Smooth muscle cell of the brain vasculature (primary cell): ENCODE measurements around the gene MAN2A1.
"Not testable (repeated sequence)": the region's sequence is repeated elsewhere in the genome, so short reads cannot be mapped to it uniquely, and the experiment has no call there.

Experiments used
- DNase-seq: peaks from one replicate; pipeline ENCODE4 v3.0.0-alpha.2; 2012; ENCODE audit warnings: low read depth, low spot score

Gene MAN2A1

DNA sequence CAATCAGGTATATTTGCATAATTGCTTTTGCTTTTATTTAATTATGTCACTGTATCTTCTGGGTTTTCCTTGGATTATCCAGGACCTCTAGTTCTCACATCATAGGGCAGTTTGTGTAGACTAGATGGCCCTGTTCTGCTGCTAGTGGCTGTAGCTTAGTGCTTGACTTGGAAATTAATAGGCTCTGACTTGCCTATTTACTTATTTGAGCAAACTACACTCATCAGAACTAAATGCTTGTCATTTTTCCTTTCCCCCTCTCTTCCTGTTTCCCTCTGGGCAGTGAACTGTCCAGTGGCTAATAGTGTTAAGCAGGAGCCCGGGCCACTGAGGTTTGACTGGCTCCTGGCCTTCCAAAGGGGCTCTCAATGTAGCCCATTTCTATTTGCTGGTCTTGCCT is 135.7 kb downstream of the MAN2A1 start:
- DNase-seq: no peak

DNA sequence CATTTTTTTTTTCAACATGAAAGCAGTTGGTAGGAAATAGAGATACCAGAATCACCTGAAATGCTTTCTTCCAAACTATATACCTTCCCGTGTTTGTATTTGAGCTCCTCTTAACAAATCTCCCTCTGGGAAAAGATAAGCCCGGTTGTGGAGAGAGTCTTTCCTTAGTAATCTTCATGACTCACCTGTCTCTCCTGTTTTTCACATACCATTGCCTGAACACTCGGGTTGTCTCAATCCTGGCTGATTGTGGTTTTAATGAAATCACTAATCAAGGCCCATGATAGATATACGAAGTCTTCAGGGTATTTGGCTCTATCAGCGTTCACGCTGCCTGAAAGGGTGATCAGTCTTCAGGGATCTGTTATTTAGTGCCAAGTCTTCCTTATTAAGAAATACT is 136.7 kb downstream of the MAN2A1 start:
- no peak for DNase-seq

DNA sequence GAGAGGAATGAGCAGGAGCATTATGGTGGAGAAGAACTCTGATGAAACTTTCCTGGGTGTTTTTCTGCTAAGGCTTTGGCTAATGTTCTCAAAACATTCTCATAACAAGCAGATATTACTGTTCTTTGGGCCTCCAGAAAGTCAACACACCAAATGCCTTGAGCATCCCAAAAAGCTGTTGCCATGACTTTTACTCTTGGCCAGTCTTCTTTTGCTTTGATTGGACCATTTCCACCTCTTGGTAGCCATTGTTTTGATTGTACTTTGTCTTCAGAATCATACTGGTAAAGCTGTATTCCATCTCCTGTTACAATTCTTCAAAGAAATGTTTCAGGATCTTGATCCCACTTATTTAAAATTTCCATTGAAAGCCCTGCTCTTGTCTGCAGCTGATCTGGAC is 139.6 kb downstream of the MAN2A1 start:
- peak; percentile 31 for DNase-seq

- no peak for DNase-seq
Observed at GRCh38 chr5:109830955-109831502, 141.3 kb downstream of the MAN2A1 start.

DNA sequence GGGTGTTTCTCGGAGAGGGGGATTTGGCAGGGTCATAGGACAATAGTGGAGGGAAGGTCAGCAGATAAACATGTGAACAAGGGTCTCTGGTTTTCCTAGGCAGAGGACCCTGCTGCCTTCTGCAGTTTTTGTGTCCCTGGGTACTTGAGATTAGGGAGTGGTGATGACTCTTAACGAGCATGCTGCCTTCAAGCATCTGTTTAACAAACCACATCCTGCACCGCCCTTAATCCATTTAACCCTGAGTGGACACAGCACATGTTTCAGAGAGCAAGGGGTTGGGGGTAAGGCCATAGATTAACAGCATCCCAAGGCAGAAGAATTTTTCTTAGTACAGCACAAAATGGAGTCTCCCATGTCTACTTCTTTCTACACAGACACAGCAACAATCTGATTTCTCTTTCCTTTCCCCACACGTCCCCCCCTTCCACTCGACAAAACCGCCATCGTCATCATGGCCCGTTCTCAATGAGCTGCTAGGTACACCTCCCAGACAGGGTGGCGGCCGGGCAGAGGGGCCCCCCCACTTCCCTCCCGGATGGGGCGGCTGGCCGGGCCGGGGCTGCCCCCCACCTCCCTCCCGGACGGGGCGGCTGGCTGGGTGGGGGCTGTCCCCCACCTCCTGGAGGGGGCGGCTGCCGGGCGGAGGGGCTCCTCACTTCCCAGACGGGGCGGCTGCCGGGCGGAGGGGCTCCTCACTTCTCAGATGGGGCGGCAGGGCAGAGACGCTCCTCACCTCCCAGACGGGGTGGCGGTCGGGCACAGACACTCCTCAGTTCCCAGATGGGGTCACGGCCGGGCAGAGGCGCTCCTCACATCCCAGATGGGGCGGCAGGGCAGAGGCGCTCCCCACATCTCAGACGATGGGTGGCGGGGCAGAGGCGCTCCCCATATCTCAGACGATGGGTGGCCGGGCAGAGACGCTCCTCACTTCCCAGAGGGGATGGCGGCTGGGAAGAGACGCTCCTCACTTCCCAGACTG is 142.8 kb downstream of the MAN2A1 start:
- DNase-seq: not testable (repeated sequence)

GRCh38 chr5:109833946-109834345 is 144.2 kb downstream of the MAN2A1 start:
- DNase-seq: no peak

DNA sequence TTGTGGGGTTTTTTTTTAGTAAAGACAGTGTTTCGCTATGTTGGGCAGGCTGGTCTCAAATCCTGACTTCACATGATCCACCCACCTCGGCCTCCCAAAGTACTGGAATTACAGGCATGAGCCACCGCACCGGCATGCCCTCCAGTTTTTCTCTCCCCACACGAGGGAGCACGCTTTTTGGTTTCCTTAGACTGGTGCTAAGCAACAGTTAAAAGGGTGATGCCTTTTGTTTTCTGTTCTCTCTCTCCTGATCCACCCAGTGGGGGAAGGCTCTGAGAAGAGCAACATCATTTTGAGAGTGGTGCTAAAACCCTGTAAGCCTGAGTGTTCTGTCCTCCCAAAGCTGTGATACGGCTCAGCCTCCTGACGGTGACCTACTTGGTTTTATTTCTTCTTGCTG is 146.6 kb downstream of the MAN2A1 start:
- DNase-seq: no peak

GRCh38 chr5:109837231-109837861 is 147.6 kb downstream of the MAN2A1 start:
- peak; percentile 32 for DNase-seq

DNA sequence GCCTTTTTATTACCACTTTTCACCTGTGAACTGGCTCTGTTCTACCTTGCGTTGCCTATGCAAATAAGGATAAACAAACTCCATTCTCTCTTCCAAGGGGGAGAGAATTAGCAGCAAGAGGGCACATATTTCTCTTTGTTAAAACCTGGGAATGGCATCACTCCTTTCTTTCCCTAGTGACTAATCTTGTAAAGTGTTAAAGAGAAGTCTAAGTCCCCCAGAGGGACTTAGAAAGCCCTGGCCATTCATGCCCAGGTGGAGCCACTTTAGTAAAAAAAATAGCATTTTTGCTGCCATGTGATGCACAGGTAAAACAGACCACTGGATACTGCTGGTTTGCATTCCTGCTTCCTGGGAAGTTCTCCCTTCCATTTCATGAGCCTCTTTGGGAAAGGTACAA is 148.4 kb downstream of the MAN2A1 start:
- no peak for DNase-seq

- DNase-seq: no peak
Observed at GRCh38 chr5:109844148-109844547, 154.4 kb downstream of the MAN2A1 start.

- DNase-seq: no peak
Observed at GRCh38 chr5:109844695-109845094, 155.0 kb downstream of the MAN2A1 start.

DNA sequence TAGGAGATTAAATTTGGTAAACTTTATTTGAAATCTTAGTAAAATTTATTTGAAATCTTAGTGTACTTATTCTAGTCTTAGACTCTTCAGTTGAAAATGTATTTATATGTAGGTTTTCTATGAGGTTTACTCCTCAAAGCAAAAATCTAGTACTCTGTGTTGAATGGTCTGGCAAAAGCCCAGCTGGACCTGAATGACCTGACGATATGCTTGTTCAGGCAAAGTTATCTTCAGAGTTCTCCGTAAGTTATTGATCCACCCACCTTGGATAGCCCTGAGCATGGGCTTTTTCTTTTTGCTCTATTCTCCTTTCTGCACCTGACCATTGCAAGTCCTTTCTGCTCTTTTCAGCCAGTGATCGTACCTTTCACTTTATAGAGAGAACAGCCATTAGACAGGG is 158.4 kb downstream of the MAN2A1 start:
- no peak for DNase-seq

- no peak for DNase-seq
Observed at GRCh38 chr5:109849478-109850088, 159.9 kb downstream of the MAN2A1 start.

- no peak for DNase-seq
Observed at GRCh38 chr5:109852371-109853155, 162.8 kb downstream of the MAN2A1 start.

DNA sequence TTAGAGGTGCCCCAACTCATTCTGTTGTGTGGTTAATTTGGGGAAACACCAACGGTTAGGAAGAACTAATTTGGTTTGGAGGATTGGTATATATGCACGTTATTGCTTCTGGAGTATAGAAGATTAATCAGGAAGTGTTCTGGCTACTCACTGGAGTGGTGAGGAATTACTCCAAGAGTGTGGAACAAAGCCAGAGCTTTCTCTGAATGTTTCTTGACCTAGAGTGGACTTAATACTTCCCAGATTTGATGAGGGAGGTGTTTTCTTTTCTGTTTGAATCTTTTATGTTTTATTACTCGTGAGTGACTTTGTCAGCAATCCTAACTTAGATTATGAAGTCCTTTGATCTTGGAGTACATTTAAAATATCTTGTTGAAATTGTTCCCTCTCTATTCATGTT is 163.7 kb downstream of the MAN2A1 start:
- DNase-seq: no peak

DNA sequence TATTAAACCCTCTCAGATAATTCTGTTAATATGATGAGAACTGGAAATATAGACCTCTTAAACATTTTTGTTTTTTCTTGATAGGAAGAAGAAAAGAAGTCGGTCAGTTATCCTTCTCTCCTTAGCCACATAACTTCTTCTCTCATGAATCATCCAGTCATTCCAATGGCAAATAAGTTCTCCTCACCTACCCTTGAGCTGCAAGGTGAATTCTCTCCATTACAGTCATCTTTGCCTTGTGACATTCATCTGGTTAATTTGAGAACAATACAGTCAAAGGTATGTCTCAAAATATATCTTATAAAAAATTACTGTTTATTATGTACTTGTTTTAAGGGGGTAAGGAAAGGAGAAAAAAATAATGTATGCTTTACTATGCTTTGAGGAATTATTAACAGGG is 165.3 kb downstream of the MAN2A1 start:
- DNase-seq: no peak

- DNase-seq: no peak
Observed at GRCh38 chr5:109857405-109858031, 167.8 kb downstream of the MAN2A1 start.

DNA sequence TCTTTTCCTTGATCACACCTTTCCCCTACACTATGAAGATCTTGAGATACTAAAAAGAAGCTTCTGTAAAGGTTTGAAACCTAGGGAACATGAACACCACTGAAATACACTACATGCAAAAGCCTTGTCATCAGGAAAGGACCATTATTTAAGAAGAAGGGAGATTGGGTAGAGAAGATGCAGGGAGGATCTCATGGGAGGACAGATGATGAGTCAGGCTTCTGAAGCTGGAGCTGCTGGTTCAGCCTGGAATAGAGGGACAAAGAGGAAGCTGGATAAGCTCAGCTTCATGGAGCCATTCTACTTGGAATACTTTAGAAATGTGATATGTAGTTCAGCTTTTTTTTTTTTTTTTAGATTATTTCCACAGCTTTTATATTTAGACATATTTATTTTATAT is 169.8 kb downstream of the MAN2A1 start:
- no peak for DNase-seq

GRCh38 chr5:109862301-109862700 is 172.6 kb downstream of the MAN2A1 start:
- no peak for DNase-seq

GRCh38 chr5:109863752-109864151 is 174.0 kb downstream of the MAN2A1 start:
- no peak for DNase-seq

GRCh38 chr5:109865637-109866036 is 175.9 kb downstream of the MAN2A1 start:
- DNase-seq: peak; percentile 69
